PC-3 (cell line): Measurements from ENCODE around the gene CCDC85B. TPM values are rescaled to one million over a fixed set of nuclear protein-coding genes. Genes with fewer than 3 reads are reported as not detected.
A peak's percentile ranks its signal among the peaks of the same experiment; 100 is the strongest.

Source experiments
- ATAC-seq: fragments of 200-7000 bp; cut with Tn5 transposase; 2 replicates; pipeline ENCODE4 v1.9.1; 2020; ENCODE audit warnings: mild to moderate bottlenecking, moderate library complexity
- BruUV-seq: library from RNA; stranded (reverse); fragments of 400-500 nt; replicated peaks from 2 replicates; lab custom pipeline; 2021; lab: Mats Ljungman, UMichigan
- CTCF ChIA-PET: fragments of 300-600 bp; sonication (Branson Sonifier 250); formaldehyde crosslinking; loops from one replicate; lab custom pipeline; 2022; ENCODE audit warnings: antibody characterized with exemption; lab: Charles Lee
- POLR2A ChIA-PET: fragments of 300-600 bp; sonication (Branson Sonifier 250); formaldehyde crosslinking; loops from one replicate; lab custom pipeline; 2022; ENCODE audit warnings: antibody characterized with exemption; ENCODE audit not compliant: unreplicated experiment; lab: Charles Lee
- DNase-seq: peaks from one replicate; pipeline ENCODE4 v3.0.0-alpha.2; 2015
- H2AFZ ChIP-seq: fragments of 300-600 bp; sonication (generic); 2 replicates; pipeline ENCODE4 v1.6.0; 2016; ENCODE audit warnings: antibody characterized with exemption, low read length
- H3F3A ChIP-seq: fragments of 300-600 bp; sonication (generic); one replicate; pipeline ENCODE4 v1.6.0; 2017; ENCODE audit warnings: antibody characterized with exemption, low read length, control low read depth, mild to moderate bottlenecking; ENCODE audit not compliant: unreplicated experiment
- H3K27ac ChIP-seq: fragments of 300-600 bp; sonication (generic); 2 replicates; pipeline ENCODE4 v1.5.1; 2016; ENCODE audit warnings: mild to moderate bottlenecking, low read length
- H3K27me3 ChIP-seq: fragments of 300-600 bp; sonication (generic); 2 replicates; pipeline ENCODE4 v1.6.1; 2016; ENCODE audit warnings: low read length, mixed read lengths
- H3K36me3 ChIP-seq: fragments of 300-600 bp; sonication (generic); 2 replicates; pipeline ENCODE4 v1.6.1; 2016; ENCODE audit warnings: low read depth, mixed run types, low read length, mixed read lengths
- H3K4me1 ChIP-seq: fragments of 300-600 bp; sonication (generic); 2 replicates; pipeline ENCODE4 v1.5.1; 2016; ENCODE audit warnings: low read length; ENCODE audit not compliant: insufficient read depth
- H3K4me2 ChIP-seq: fragments of 300-600 bp; sonication (generic); 2 replicates; pipeline ENCODE4 v1.6.0; 2016; ENCODE audit warnings: low read length
- H3K4me3 ChIP-seq: fragments of 300-600 bp; sonication (generic); 2 replicates; pipeline ENCODE4 v1.5.1; 2016; ENCODE audit warnings: mild to moderate bottlenecking, low read length, mixed read lengths
- H3K79me2 ChIP-seq: fragments of 300-600 bp; sonication (generic); 2 replicates; pipeline ENCODE4 v1.6.1; 2017; ENCODE audit warnings: low read length, mixed read lengths
- H3K9ac ChIP-seq: fragments of 300-600 bp; sonication (generic); 2 replicates; pipeline ENCODE4 v1.6.0; 2016; ENCODE audit warnings: mild to moderate bottlenecking, low read length
- H3K9me2 ChIP-seq: fragments of 300-600 bp; sonication (generic); replicated peaks from 2 replicates; pipeline ENCODE4 v1.6.1; 2016; ENCODE audit warnings: mixed run types, low read length, mixed read lengths
- H3K9me3 ChIP-seq: fragments of 300-600 bp; sonication (generic); 2 replicates; pipeline ENCODE4 v1.6.1; 2016; ENCODE audit warnings: low read length, mixed read lengths
- H4K20me1 ChIP-seq: fragments of 300-600 bp; sonication (generic); 2 replicates; pipeline ENCODE4 v1.6.1; 2016; ENCODE audit warnings: low read length, mixed read lengths
- EZH2 ChIP-seq: fragments of 300-600 bp; sonication (generic); IDR thresholded peaks from one replicate; pipeline ENCODE4 v1.6.1; 2017; ENCODE audit warnings: antibody characterized with exemption, mild to moderate bottlenecking, low read length; ENCODE audit not compliant: unreplicated experiment
- EZH2phosphoT487 ChIP-seq: fragments of 300-600 bp; sonication (generic); IDR thresholded peaks from 2 replicates; pipeline ENCODE4 v1.6.1; 2018; ENCODE audit warnings: mild to moderate bottlenecking, antibody characterized with exemption, low read length, borderline replicate concordance
- intact Hi-C: fragments of 100-400 bp; cut with micrococcal nuclease; formaldehyde crosslinking; loops from 2 replicates; pipeline ENCODE4 v1.9.0; 2023
- total RNA-seq: library from RNA; depleted of rRNA; stranded (reverse); fragments of >200 nt; gene quantifications from 2 replicates; pipeline ENCODE4 v1.2.3, GENCODE V29; 2014
- TF ChIP-seq, protein P1 (sequence below): fragments of 300-600 bp; sonication (generic); conservative IDR thresholded peaks from 2 replicates; pipeline ENCODE4 v1.5.1; 2017; ENCODE audit warnings: antibody characterized with exemption, low read depth, mild to moderate bottlenecking, low read length

CCDC85B gene
- total RNA-seq, 1 experiment from 2014 or later: 207 TPM

DNA sequence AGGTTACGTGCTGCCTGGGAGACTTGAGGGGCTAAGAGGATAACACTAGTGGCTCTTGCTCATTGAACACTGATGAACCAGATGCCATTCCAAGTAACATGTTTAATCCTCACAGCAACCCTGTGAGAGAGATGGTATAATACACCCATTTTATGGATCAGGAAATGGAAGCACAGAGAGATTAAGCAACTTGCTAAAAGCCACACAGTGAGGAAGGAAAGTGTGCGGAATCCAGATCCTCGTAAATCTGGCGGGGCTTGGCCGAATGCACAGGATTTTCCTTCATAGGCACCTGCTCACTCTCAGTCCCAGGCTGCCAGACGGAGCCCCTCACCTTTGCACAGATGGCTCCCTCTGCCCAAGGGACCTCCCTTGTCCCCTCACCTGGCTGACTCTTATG lies 17.4 kb downstream of the CCDC85B start:
- Histone ChIP-seq H3K36me3 (no peaks in the 10 kb centered on the region), H3K4me1 (peaks cover 63% of the 10 kb centered on the region), H3F3A (no peaks in the 10 kb centered on the region), H3K4me3 (no peak overlapping the region), H3K9ac (no peak overlapping the region), H3K4me2 (no peak overlapping the region), H3K9me2 (no peaks in the 10 kb centered on the region), H3K27ac (no peak overlapping the region), H3K79me2 (peaks cover 43% of the 10 kb centered on the region), H4K20me1 (no peaks in the 10 kb centered on the region), H2AFZ (no peak overlapping the region), H3K9me3 (no peaks in the 10 kb centered on the region), H3K27me3 (no peaks in the 10 kb centered on the region)
- ChIA-PET POLR2A (no interaction called here), CTCF (no interaction called here)
- DNase-seq: no peak
- intact Hi-C loops: no loop called here
- ATAC-seq: no peak
- TF ChIP-seq, protein P1, sequence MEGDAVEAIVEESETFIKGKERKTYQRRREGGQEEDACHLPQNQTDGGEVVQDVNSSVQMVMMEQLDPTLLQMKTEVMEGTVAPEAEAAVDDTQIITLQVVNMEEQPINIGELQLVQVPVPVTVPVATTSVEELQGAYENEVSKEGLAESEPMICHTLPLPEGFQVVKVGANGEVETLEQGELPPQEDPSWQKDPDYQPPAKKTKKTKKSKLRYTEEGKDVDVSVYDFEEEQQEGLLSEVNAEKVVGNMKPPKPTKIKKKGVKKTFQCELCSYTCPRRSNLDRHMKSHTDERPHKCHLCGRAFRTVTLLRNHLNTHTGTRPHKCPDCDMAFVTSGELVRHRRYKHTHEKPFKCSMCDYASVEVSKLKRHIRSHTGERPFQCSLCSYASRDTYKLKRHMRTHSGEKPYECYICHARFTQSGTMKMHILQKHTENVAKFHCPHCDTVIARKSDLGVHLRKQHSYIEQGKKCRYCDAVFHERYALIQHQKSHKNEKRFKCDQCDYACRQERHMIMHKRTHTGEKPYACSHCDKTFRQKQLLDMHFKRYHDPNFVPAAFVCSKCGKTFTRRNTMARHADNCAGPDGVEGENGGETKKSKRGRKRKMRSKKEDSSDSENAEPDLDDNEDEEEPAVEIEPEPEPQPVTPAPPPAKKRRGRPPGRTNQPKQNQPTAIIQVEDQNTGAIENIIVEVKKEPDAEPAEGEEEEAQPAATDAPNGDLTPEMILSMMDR: no peak
- TF ChIP-seq EZH2phosphoT487 (no peak), EZH2 (no peak)
- no TSS peak for BruUV-seq

DNA sequence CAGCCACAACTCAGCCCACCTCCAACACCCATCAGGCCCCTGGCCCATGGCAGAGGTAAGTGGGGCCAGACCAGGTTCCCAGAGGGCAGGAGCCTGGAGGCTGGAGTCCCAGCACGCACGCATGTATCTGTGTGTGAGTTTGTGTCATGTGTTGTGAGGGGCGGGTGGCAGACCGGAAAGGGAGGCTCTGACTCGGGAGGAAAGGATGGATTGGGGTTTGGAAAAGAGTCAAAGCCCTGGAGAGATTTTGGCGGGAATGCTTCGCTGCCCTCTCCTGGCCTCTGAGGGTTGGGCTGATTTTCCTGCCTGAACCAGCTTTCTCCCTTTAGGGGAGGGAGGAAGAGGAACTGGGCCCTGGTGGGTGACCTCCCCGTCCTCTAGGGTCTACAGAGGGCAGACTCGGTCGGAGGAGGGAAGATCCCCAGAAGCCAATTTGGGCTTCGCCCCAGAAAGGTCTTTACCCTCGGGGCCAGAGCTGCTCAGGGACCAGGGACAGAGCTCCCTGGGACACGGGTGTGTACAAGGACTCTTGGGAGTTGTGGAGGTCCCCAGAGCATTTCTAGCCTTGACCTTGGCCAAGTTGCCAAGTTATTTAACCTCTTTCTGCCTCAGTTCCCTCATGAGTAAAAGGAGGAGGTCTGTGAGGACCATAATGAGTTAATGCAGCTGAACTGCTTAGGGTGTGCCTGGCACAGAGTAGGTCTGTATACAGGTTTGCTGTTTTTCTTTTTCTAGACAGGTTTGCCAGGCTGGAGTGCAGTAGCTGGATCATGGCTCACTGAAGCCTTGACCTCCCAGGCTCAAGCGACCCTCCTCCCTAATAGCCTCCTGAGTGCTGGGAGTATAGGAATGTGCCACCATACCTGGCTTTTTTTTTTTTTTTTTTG lies 21.5 kb downstream of the CCDC85B start:
- peak; percentile 46 for ATAC-seq
- no peak overlapping the region; the same call in 1 of the 2 replicates for H2AFZ ChIP-seq
- ChIA-PET POLR2A (interaction anchor here (0.6 to 2.5 kb wide), 6 partner anchors 11 to 99 kb away, joined by 3 to 31 read pairs (median 14); partner anchors contain the start of genes CCDC85B, FIBP and FOSL1), CTCF (interaction anchor here (0.6 to 1.4 kb wide), 6 partner anchors 10 to 52 kb away, joined by 3 to 15 read pairs (median 4); partner anchors contain the start of gene FIBP)
- H3K4me2 ChIP-seq: peak overlapping the region; percentile 50
- peak overlapping the region; percentile 78 for H3K9ac ChIP-seq
- H3K79me2 ChIP-seq: peaks cover 68% of the 10 kb centered on the region
- H3K4me3 ChIP-seq: no peak overlapping the region
- peak overlapping the region; percentile 93 for H3K27ac ChIP-seq
- H3K9me3 ChIP-seq: no peaks in the 10 kb centered on the region
- peaks cover 3% of the 10 kb centered on the region for H3F3A ChIP-seq
- BruUV-seq: no TSS peak
- peaks cover 82% of the 10 kb centered on the region for H3K4me1 ChIP-seq
- H3K36me3 ChIP-seq: no peaks in the 10 kb centered on the region
- intact Hi-C loops: loop anchor here (1.0 to 2.0 kb wide), 3 partner anchors 12 to 21 kb away; partner anchors contain the start of genes CCDC85B and FOSL1
- TF ChIP-seq EZH2phosphoT487: no peak
- TF ChIP-seq, protein P1: peak; percentile 66
- no peaks in the 10 kb centered on the region for H3K27me3 ChIP-seq
- H4K20me1 ChIP-seq: no peaks in the 10 kb centered on the region
- DNase-seq: peak; percentile 99
- no peaks in the 10 kb centered on the region for H3K9me2 ChIP-seq
